GM03348 (cell line): ENCODE data around the gene PCDHB16.
A peak's percentile ranks its signal among the peaks of the same experiment; 100 is the strongest.
"Not testable (repeated sequence)": the region's sequence is repeated elsewhere in the genome, so short reads cannot be mapped to it uniquely, and the experiment has no call there.

Experiments
- DNase-seq: peaks from one replicate; pipeline ENCODE4 v3.0.0; 2012; ENCODE audit warnings: low spot score

The PCDHB16 gene

GRCh38 chr5:141184117-141184855, 2.1 kb downstream of the PCDHB16 start:
- not testable (repeated sequence) for DNase-seq

- DNase-seq, result peak; percentile 51
Observed at GRCh38 chr5:141186897-141187512, 4.8 kb downstream of the PCDHB16 start, which contains the start of gene PCDHB9. Gene PCDHB9 (plus strand): TSS chr5:141187161. CDS start chr5:141187319, 158 bp downstream.

GRCh38 chr5:141188682-141189081, 6.5 kb downstream of the PCDHB16 start:
- not testable (repeated sequence) for DNase-seq

GRCh38 chr5:141189131-141189530, 6.9 kb downstream of the PCDHB16 start:
- not testable (repeated sequence) for DNase-seq

- DNase-seq, result peak; percentile 58
Observed at GRCh38 chr5:141192110-141192725, 10.0 kb downstream of the PCDHB16 start, which contains the start of gene PCDHB10. Gene PCDHB10 (plus strand): TSS chr5:141192353. CDS start chr5:141192553, 200 bp downstream.

DNA sequence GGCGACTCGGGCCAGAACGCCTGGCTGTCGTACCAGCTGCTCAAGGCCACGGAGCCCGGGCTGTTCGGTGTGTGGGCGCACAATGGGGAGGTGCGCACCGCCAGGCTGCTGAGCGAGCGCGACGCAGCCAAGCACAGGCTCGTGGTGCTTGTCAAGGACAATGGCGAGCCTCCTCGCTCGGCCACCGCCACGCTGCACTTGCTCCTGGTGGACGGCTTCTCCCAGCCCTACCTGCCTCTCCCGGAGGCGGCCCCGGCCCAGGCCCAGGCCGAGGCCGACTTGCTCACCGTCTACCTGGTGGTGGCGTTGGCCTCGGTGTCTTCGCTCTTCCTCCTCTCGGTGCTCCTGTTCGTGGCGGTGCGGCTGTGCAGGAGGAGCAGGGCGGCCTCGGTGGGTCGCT, 12.1 kb downstream of the PCDHB16 start:
- DNase-seq, result not testable (repeated sequence)

GRCh38 chr5:141196363-141196762, 14.2 kb downstream of the PCDHB16 start:
- no peak for DNase-seq

DNA sequence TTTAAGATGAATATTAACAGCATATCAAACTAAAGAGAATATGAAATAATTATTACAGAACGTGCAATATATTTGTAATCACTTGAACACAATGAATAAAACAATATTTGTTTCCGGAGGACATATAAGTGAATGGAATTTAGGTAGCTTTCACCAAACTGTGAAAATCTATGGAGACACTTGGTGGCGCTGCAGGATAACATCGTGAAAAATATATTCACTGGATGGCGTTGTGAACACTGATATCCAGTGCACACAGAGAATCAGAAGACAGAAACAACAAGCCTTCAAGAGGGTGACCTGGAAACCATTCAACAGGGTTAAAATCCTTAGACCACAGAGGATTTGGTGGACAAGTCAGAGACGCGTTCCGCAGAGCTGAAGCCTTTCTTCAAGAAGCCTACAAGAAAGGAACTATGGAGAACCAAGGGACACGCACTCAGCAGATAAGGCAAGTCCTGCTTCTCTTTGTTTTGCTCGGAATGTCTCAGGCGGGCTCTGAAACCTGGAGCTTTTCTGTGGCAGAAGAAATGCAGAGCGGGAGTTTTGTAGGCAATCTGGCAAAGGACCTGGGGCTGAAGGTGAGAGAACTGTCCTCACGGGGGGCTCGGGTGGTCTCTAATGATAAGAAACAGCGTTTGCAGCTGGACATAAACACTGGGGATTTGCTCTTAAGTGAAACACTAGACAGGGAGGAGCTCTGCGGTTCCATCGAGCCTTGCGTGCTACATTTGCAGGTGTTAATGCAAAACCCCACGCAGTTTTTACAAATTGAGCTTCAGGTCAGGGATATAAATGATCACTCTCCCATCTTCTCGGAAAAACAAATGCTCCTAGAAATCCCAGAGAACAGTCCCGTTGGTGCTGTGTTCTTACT, 17.4 kb downstream of the PCDHB16 start, which contains the start of gene PCDHB11:
PCDHB11 (plus strand) TSS at position 269 of the 877 bp plus-strand sequence; CDS start at position 417, 148 bp downstream.
- DNase-seq, result peak; percentile 13

GRCh38 chr5:141201126-141201525, 18.9 kb downstream of the PCDHB16 start:
- DNase-seq, result not testable (repeated sequence)

- DNase-seq, result not testable (repeated sequence)
Observed at GRCh38 chr5:141201646-141202045, 19.5 kb downstream of the PCDHB16 start.

- peak; percentile 33 for DNase-seq
Observed at GRCh38 chr5:141208478-141208877, 26.3 kb downstream of the PCDHB16 start, which contains the start of gene PCDHB12. Gene PCDHB12 (plus strand): TSS chr5:141208719. CDS start chr5:141208908, 189 bp downstream.

DNA sequence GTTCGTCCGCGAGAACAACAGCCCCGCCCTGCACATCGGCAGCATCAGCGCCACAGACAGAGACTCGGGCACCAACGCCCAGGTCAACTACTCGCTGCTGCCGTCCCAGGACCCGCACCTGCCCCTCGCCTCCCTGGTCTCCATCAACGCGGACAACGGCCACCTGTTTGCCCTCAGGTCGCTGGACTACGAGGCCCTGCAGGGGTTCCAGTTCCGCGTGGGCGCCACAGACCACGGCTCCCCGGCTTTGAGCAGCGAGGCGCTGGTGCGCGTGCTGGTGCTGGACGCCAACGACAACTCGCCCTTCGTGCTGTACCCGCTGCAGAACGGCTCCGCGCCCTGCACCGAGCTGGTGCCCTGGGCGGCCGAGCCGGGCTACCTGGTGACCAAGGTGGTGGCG, 28.1 kb downstream of the PCDHB16 start:
- DNase-seq, result not testable (repeated sequence)

DNA sequence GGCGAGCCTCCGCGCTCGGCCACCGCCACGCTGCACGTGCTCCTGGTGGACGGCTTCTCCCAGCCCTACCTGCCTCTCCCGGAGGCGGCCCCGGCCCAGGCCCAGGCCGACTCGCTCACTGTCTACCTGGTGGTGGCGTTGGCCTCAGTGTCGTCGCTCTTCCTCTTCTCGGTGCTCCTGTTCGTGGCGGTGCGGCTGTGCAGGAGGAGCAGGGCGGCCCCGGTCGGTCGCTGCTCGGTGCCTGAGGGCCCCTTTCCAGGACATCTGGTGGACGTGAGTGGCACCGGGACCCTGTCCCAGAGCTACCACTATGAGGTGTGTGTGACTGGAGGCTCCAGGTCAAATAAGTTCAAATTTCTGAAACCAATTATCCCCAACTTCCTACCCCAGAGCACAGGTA, 28.7 kb downstream of the PCDHB16 start:
- DNase-seq, result not testable (repeated sequence)

DNA sequence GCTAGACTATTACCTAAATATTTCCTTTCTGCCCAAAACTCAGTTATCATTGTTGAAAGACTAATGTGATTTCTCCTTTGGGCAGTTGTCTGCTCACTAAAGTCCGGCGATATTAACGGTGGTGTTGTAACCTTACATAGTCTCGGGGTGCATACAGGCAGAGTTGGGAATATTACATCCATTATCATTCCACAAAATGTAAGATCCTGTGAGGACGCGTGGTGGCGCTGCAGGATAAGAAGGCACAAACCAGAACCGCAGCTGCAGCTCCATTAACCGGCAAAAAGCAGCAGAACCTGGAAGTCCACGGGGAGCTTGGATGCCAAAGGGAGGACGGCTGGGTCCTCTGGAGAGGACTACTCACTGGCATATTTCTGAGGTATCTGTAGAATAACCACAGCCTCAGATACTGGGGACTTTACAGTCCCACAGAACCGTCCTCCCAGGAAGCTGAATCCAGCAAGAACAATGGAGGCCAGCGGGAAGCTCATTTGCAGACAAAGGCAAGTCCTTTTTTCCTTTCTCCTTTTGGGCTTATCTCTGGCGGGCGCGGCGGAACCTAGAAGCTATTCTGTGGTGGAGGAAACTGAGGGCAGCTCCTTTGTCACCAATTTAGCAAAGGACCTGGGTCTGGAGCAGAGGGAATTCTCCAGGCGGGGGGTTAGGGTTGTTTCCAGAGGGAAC, 31.6 kb downstream of the PCDHB16 start, which contains the start of gene PCDHB13:
PCDHB13 (plus strand) TSS at position 264 of the 684 bp plus-strand sequence; CDS start at position 469, 205 bp downstream.
- peak; percentile 44 for DNase-seq

DNA sequence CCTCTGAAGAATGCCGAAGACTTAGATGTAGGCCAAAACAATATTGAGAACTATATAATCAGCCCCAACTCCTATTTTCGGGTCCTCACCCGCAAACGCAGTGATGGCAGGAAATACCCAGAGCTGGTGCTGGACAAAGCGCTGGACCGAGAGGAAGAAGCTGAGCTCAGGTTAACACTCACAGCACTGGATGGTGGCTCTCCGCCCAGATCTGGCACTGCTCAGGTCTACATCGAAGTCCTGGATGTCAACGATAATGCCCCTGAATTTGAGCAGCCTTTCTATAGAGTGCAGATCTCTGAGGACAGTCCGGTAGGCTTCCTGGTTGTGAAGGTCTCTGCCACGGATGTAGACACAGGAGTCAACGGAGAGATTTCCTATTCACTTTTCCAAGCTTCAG, 32.4 kb downstream of the PCDHB16 start:
- not testable (repeated sequence) for DNase-seq

DNA sequence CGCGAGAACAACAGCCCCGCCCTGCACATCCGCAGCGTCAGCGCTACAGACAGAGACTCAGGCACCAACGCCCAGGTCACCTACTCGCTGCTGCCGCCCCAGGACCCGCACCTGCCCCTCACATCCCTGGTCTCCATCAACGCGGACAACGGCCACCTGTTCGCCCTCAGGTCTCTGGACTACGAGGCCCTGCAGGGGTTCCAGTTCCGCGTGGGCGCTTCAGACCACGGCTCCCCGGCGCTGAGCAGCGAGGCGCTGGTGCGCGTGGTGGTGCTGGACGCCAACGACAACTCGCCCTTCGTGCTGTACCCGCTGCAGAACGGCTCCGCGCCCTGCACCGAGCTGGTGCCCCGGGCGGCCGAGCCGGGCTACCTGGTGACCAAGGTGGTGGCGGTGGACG, 33.3 kb downstream of the PCDHB16 start:
- not testable (repeated sequence) for DNase-seq

DNA sequence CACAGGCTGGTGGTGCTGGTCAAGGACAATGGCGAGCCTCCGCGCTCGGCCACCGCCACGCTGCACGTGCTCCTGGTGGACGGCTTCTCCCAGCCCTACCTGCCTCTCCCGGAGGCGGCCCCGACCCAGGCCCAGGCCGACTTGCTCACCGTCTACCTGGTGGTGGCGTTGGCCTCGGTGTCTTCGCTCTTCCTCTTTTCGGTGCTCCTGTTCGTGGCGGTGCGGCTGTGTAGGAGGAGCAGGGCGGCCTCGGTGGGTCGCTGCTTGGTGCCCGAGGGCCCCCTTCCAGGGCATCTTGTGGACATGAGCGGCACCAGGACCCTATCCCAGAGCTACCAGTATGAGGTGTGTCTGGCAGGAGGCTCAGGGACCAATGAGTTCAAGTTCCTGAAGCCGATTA, 33.8 kb downstream of the PCDHB16 start:
- not testable (repeated sequence) for DNase-seq

- DNase-seq, result peak; percentile 54
Observed at GRCh38 chr5:141223112-141223783, 41.1 kb downstream of the PCDHB16 start, which contains the start of gene PCDHB14. Gene PCDHB14 (plus strand): TSS chr5:141223343. CDS start chr5:141223506, 163 bp downstream.

DNA sequence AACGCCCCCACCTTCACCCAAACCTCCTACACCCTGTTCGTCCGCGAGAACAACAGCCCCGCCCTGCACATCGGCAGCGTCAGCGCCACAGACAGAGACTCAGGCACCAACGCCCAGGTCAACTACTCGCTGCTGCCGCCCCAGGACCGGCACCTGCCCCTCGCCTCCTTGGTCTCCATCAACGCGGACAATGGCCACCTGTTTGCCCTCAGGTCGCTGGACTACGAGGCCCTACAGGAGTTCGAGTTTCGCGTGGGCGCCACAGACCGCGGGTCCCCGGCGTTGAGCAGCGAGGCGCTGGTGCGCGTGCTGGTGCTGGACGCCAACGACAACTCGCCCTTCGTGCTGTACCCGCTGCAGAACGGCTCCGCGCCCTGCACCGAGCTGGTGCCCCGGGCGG, 42.7 kb downstream of the PCDHB16 start:
- DNase-seq, result not testable (repeated sequence)

- DNase-seq, result not testable (repeated sequence)
Observed at GRCh38 chr5:141225421-141225820, 43.2 kb downstream of the PCDHB16 start.
